K562 (cell line): ENCODE results near the gene SLC38A10. TPM values are rescaled to one million over a fixed set of nuclear protein-coding genes. Genes with fewer than 3 reads are reported as not detected.

Experiments
- ADNP ChIP-seq: fragments of 200-800 bp; sonication (Bioruptor generic); IDR thresholded peaks from 2 replicates; pipeline ENCODE4 v1.6.1; 2016; ENCODE audit warnings: missing genetic modification characterization, missing compliant biosample characterization
- ID3 ChIP-seq, 2 experiments: fragments of 250-450 bp in 1 of 2; fragments of 450-650 bp in 1 of 2; sonication (Bioruptor Pico) in 1 of 2; IDR thresholded peaks; 2 replicates each; pipeline versions ENCODE4 v1.6.1 to v1.8.0; 2016 to 2021; ENCODE audit warnings: mild to moderate bottlenecking in 2 of 2, moderate library complexity in 2 of 2, missing compliant biosample characterization in 1 of 2, missing genetic modification characterization in 1 of 2
- KAT7 ChIP-seq: sonication (generic); formaldehyde crosslinking; IDR thresholded peaks from 2 replicates; pipeline ENCODE4 v1.8.0; 2022; ENCODE audit warnings: missing genetic modification reagents, mild to moderate bottlenecking, borderline replicate concordance
- LARP7 ChIP-seq: fragments of 450-650 bp; IDR thresholded peaks from 2 replicates; pipeline ENCODE4 v1.6.1; 2016
- MYNN ChIP-seq, 2 experiments: sonication (generic); formaldehyde crosslinking in 1 of 2; IDR thresholded peaks; 2 replicates each; pipeline versions ENCODE4 v1.5.0 to v1.6.1; 2016 to 2020; ENCODE audit warnings: antibody characterized with exemption in 1 of 2, missing genetic modification reagents in 1 of 2
- NCOA6 ChIP-seq: fragments of 450-650 bp; IDR thresholded peaks from 2 replicates; pipeline ENCODE4 v1.6.1; 2017; ENCODE audit warnings: mild to moderate bottlenecking
- NFE2 ChIP-seq: IDR thresholded peaks from 2 replicates; pipeline ENCODE4 v1.6.1; 2014; ENCODE audit warnings: antibody characterized with exemption, low read depth
- PHF20 ChIP-seq: fragments of 450-650 bp; IDR thresholded peaks from 2 replicates; pipeline ENCODE4 v1.6.1; 2018; ENCODE audit not compliant: partially characterized antibody
- TEAD1 ChIP-seq, 2 experiments: fragments of 450-650 bp in 1 of 2; sonication (generic) in 1 of 2; formaldehyde crosslinking; IDR thresholded peaks; 2 replicates each; pipeline versions ENCODE4 v1.4.0 to v1.8.0; 2020 to 2022; ENCODE audit warnings: mild to moderate bottlenecking in 2 of 2, missing genetic modification reagents in 1 of 2
- U2AF2 ChIP-seq: fragments of 200-400 bp; formaldehyde crosslinking; optimal IDR thresholded peaks from 2 replicates; pipeline ENCODE3; 2017; ENCODE audit warnings: low read depth, mild to moderate bottlenecking, low read length
- USF1 ChIP-seq: sonication (generic); formaldehyde crosslinking; IDR thresholded peaks from 2 replicates; pipeline ENCODE4 v1.9.0; 2022; ENCODE audit warnings: mild to moderate bottlenecking, missing genetic modification reagents
- YY1 ChIP-seq, 3 experiments: IDR thresholded peaks; 2 replicates each; pipeline ENCODE4 v1.6.1; 2011; ENCODE audit warnings: low read length in 2 of 3, mild to moderate bottlenecking in 2 of 3, moderate library complexity in 2 of 3, borderline replicate concordance in 1 of 3, control low read depth in 1 of 3, low read depth in 1 of 3; ENCODE audit not compliant: insufficient read depth in 3 of 3, insufficient replicate concordance in 2 of 3, control insufficient read depth in 1 of 3, insufficient read length in 1 of 3; ENCODE audit errors: extremely low read depth in 1 of 3
- ZBTB11 ChIP-seq, 3 experiments: fragments of 200-800 bp in 1 of 3; fragments of 250-450 bp in 1 of 3; fragments of 450-650 bp in 1 of 3; sonication (Bioruptor Pico) in 1 of 3; sonication (Bioruptor generic) in 1 of 3; formaldehyde crosslinking in 1 of 3; IDR thresholded peaks; 2 replicates each; pipeline versions ENCODE4 v1.6.1 to v1.8.0; 2016 to 2022; ENCODE audit warnings: mild to moderate bottlenecking in 2 of 3, missing genetic modification characterization in 2 of 3, missing compliant biosample characterization in 1 of 3, moderate library complexity in 1 of 3
- ZNF589 ChIP-seq: fragments of 200-800 bp; sonication (Bioruptor generic); IDR thresholded peaks from 2 replicates; pipeline ENCODE4 v1.6.1; 2016; ENCODE audit warnings: low read depth, missing genetic modification characterization, missing compliant biosample characterization
- polyA plus RNA-seq, 8 experiments: library from polyadenylated mRNA; depleted of rRNA in 4 of 8; stranded (reverse) in 5 of 8; unstranded in 3 of 8; fragments of >200 nt; fragmentation: Nextera tagmentation in 2 of 8; fragmentation: Illumina TruSeq in 1 of 8; extraction: Ambion mirVana in 2 of 8; extraction: Trizol in 1 of 8; gene quantifications; 2 replicates each; pipeline versions ENCODE4 v1.2.1 to v1.2.3, GENCODE V29; 2011 to 2014; ENCODE audit warnings: inconsistent platforms in 1 of 8, missing spikeins in 1 of 8
- total RNA-seq, 7 experiments: library from RNA; depleted of rRNA in 6 of 7; stranded (reverse); fragments of >200 nt in 6 of 7; fragmentation: Illumina TruSeq in 2 of 7; extraction: Trizol in 2 of 7; gene quantifications; 2 replicates each; pipeline versions ENCODE4 v1.2.1 to v1.2.3, GENCODE V29; 2011 to 2021; ENCODE audit warnings: low replicate concordance in 1 of 7
- TF ChIP-seq, protein P1 (sequence below), 2 experiments: fragments of 450-650 bp; IDR thresholded peaks; 2 replicates each; pipeline ENCODE4 v1.6.1; 2018; ENCODE audit warnings: mild to moderate bottlenecking in 2 of 2, low read depth in 1 of 2; ENCODE audit not compliant: partially characterized antibody in 2 of 2

SLC38A10 gene
- total and polyA plus RNA-seq, 9 of the 15 experiments (the other 6 are each of a cell fraction or from before 2014, with no cell fraction given), result 0.45 to 54.2 (median 13.8) TPM

DNA sequence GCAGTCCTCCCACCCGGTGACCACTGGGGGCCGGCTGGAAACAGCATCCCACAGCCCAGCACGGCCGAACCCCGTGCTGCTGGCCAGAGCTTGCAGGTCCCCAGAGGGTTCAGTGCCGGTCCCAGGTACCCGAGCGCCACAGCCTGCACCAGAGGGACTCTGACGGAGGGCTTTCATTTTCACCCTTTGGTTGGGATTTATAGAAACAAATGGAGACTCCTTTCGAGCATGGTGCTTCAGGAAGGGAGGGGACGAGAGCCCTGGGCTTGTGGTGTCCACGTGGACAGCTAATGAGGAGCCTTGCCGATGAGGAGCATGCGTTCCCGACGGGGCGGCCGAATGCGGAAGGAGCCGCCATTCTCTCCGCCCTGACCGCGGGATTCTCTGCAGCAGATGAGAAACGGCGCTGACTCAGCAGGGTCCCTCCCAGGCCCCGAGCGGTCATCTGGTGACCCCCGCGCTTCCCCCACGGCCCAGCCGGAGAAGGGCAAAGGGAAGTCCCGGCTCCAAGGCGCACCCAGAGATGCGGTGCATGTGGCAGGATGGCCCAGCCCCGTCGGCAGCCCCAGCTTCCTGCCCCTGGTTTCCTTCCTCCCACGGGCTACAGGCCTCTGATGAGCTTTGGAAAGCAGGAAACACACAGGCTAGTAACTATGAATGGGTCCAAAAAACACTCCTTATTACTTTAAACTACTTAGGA is 9.8 kb downstream of the SLC38A10 start (continued):
- TF ChIP-seq ZBTB11 (CRISPR knock-in tag; IDR thresholded peaks at IDR 0.05) (peak in 1 of 3 experiments; percentile 67; a peak in 2 of 6 replicates), KAT7 (CRISPR knock-in tag) (no peak; the same call in 1 of the 2 replicates), PHF20 (peak; percentile 84), YY1 (IDR thresholded peaks at IDR 0.05; ENCODE audit: borderline replicate concordance in 1 of 3, control insufficient read depth in 1 of 3, extremely low read depth in 1 of 3, insufficient read depth in 3 of 3, insufficient read length in 1 of 3, insufficient replicate concordance in 2 of 3, low read depth in 1 of 3, low read length in 2 of 3) (peak; percentile 38 to 89 (median 79)), ID3 (CRISPR knock-in tag; IDR thresholded peaks at IDR 0.05) (no peak), ID3 (tag; IDR thresholded peaks at IDR 0.05) (0 out of 2 replicates have a peak, but pooled peaks have one; percentile 38), NCOA6 (peak; percentile 92), ZNF589 (peak; percentile 22; the same call in 1 of the 2 replicates), USF1 (CRISPR knock-in tag) (peak; percentile 58), NFE2 (peak; percentile 81), MYNN (IDR thresholded peaks at IDR 0.05) (0 out of 2 replicates have a peak, but pooled peaks have one; percentile 23), MYNN (CRISPR knock-in tag; IDR thresholded peaks at IDR 0.05) (no peak), U2AF2 (no peak), TEAD1 (CRISPR knock-in tag; IDR thresholded peaks at IDR 0.05) (peak in 1 of 2 experiments; percentile 46; a peak in 1 of 4 replicates), ADNP (tag) (no peak), LARP7 (no peak)
- TF ChIP-seq, protein P1, sequence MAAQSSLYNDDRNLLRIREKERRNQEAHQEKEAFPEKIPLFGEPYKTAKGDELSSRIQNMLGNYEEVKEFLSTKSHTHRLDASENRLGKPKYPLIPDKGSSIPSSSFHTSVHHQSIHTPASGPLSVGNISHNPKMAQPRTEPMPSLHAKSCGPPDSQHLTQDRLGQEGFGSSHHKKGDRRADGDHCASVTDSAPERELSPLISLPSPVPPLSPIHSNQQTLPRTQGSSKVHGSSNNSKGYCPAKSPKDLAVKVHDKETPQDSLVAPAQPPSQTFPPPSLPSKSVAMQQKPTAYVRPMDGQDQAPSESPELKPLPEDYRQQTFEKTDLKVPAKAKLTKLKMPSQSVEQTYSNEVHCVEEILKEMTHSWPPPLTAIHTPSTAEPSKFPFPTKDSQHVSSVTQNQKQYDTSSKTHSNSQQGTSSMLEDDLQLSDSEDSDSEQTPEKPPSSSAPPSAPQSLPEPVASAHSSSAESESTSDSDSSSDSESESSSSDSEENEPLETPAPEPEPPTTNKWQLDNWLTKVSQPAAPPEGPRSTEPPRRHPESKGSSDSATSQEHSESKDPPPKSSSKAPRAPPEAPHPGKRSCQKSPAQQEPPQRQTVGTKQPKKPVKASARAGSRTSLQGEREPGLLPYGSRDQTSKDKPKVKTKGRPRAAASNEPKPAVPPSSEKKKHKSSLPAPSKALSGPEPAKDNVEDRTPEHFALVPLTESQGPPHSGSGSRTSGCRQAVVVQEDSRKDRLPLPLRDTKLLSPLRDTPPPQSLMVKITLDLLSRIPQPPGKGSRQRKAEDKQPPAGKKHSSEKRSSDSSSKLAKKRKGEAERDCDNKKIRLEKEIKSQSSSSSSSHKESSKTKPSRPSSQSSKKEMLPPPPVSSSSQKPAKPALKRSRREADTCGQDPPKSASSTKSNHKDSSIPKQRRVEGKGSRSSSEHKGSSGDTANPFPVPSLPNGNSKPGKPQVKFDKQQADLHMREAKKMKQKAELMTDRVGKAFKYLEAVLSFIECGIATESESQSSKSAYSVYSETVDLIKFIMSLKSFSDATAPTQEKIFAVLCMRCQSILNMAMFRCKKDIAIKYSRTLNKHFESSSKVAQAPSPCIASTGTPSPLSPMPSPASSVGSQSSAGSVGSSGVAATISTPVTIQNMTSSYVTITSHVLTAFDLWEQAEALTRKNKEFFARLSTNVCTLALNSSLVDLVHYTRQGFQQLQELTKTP (IDR thresholded peaks at IDR 0.05; ENCODE audit: low read depth in 1 of 2, partially characterized antibody in 2 of 2), result peak in 1 of 2 experiments; percentile 49
